ENCODE measurements around the gene NALCN.

The NALCN gene

GRCh38 chr13:101025925-101026324 is 390.4 kb downstream of the NALCN start:
- DNase-seq (ENCODE audit: low read depth in 2 of 2), result no peak

GRCh38 chr13:101025519-101025918 is 390.8 kb downstream of the NALCN start:
- no peak for DNase-seq (ENCODE audit: low read depth in 2 of 2)

GRCh38 chr13:101019126-101019525 is 397.2 kb downstream of the NALCN start:
- DNase-seq (ENCODE audit: low read depth in 2 of 2), result no peak

GRCh38 chr13:101018720-101019119 is 397.6 kb downstream of the NALCN start:
- DNase-seq (ENCODE audit: low read depth in 2 of 2), result no peak

GRCh38 chr13:101017123-101017872 is 399.0 kb downstream of the NALCN start:
- no peak for DNase-seq (ENCODE audit: low read depth in 2 of 2)

- no peak for DNase-seq (ENCODE audit: low read depth in 2 of 2)
These were observed 399.8 kb downstream of the NALCN start for GRCh38 chr13:101016475-101016874.

- no peak for DNase-seq (ENCODE audit: low read depth in 2 of 2)
These were observed 403.1 kb downstream of the NALCN start for GRCh38 chr13:101013245-101013644.

- no peak for DNase-seq (ENCODE audit: low read depth in 2 of 2)
These were observed 406.2 kb downstream of the NALCN start for GRCh38 chr13:101010100-101010499.

- DNase-seq (ENCODE audit: low read depth in 2 of 2), result no peak
These were observed 409.1 kb downstream of the NALCN start for GRCh38 chr13:101007245-101007644.

Measured in stimulated activated CD4-positive, alpha-beta T cell treated with anti-CD3 and anti-CD28 coated beads, Interleukin-12 subunit alpha, Interleukin-12 subunit beta, amount 100 ng/mL, for 24 hours (primary cell).